SK-N-SH treated with all-trans-retinoic acid at 6 μM for 48 hours (cell line): ENCODE results near the gene TM7SF2.

Source experiments
- ATAC-seq: fragments of 200-7000 bp; cut with Tn5 transposase; 3 replicates; pipeline ENCODE4 v1.9.1; 2020; ENCODE audit warnings: mild to moderate bottlenecking, moderate library complexity
- CSDC2 ChIP-seq: fragments of 250-450 bp; sonication (Bioruptor Pico); IDR thresholded peaks from 2 replicates; pipeline ENCODE4 v1.5.0; 2020; ENCODE audit warnings: mild to moderate bottlenecking, moderate library complexity
- ESRRG ChIP-seq: fragments of 250-450 bp; sonication (Bioruptor Pico); IDR thresholded peaks from 2 replicates; pipeline ENCODE4 v1.6.1; 2021; ENCODE audit warnings: mild to moderate bottlenecking
- GLIS3 ChIP-seq: fragments of 250-450 bp; sonication (Bioruptor Pico); IDR thresholded peaks from 2 replicates; pipeline ENCODE4 v1.5.0; 2020; ENCODE audit warnings: mild to moderate bottlenecking, moderate library complexity
- OSR1 ChIP-seq: fragments of 250-450 bp; sonication (Bioruptor Pico); IDR thresholded peaks from 2 replicates; pipeline ENCODE4 v1.8.0; 2022; ENCODE audit warnings: moderate library complexity, mild to moderate bottlenecking, inconsistent platforms
- PPARA ChIP-seq: fragments of 250-450 bp; sonication (Bioruptor Pico); IDR thresholded peaks from 2 replicates; pipeline ENCODE4 v1.5.0; 2020; ENCODE audit warnings: mild to moderate bottlenecking, borderline replicate concordance
- SNAI2 ChIP-seq: fragments of 250-450 bp; sonication (Bioruptor Pico); IDR thresholded peaks from 2 replicates; pipeline ENCODE4 v1.5.0; 2020; ENCODE audit warnings: mild to moderate bottlenecking, moderate library complexity
- TOX ChIP-seq: fragments of 250-450 bp; sonication (Bioruptor Pico); IDR thresholded peaks from 2 replicates; pipeline ENCODE4 v1.8.0; 2021; ENCODE audit warnings: mild to moderate bottlenecking, moderate library complexity, borderline replicate concordance
- ZC3H10 ChIP-seq: fragments of 250-450 bp; sonication (Bioruptor Pico); IDR thresholded peaks from 2 replicates; pipeline ENCODE4 v1.5.1; 2021; ENCODE audit warnings: mild to moderate bottlenecking, moderate library complexity
- ZFP3 ChIP-seq: fragments of 250-450 bp; sonication (Bioruptor Pico); IDR thresholded peaks from 2 replicates; pipeline ENCODE4 v1.5.0; 2020; ENCODE audit warnings: mild to moderate bottlenecking, moderate library complexity
- ZFP30 ChIP-seq: fragments of 450-650 bp; formaldehyde crosslinking; IDR thresholded peaks from 2 replicates; pipeline ENCODE4 v1.5.0; 2022; ENCODE audit warnings: mild to moderate bottlenecking, moderate library complexity
- ZNF8 ChIP-seq: fragments of 450-650 bp; formaldehyde crosslinking; IDR thresholded peaks from 2 replicates; pipeline ENCODE4 v1.5.0; 2020; ENCODE audit warnings: mild to moderate bottlenecking, moderate library complexity
- TF ChIP-seq, protein P1 (sequence below): fragments of 250-450 bp; sonication (Bioruptor Pico); IDR thresholded peaks from 2 replicates; pipeline ENCODE4 v1.5.1; 2020; ENCODE audit warnings: low read depth, mild to moderate bottlenecking, moderate library complexity
- TF ChIP-seq, protein P2 (sequence below): fragments of 250-450 bp; sonication (Bioruptor Pico); IDR thresholded peaks from 2 replicates; pipeline ENCODE4 v1.5.0; 2020; ENCODE audit warnings: mild to moderate bottlenecking, moderate library complexity
- TF ChIP-seq, protein P3 (sequence below): fragments of 250-450 bp; sonication (Bioruptor Pico); IDR thresholded peaks from 2 replicates; pipeline ENCODE4 v1.8.0; 2020; ENCODE audit warnings: mild to moderate bottlenecking, moderate library complexity, borderline replicate concordance
- TF ChIP-seq, protein P4 (sequence below): fragments of 250-450 bp; sonication (Bioruptor Pico); IDR thresholded peaks from 2 replicates; pipeline ENCODE4 v1.8.0; 2021; ENCODE audit warnings: low read depth, mild to moderate bottlenecking, moderate library complexity, borderline replicate concordance

The TM7SF2 gene

DNA sequence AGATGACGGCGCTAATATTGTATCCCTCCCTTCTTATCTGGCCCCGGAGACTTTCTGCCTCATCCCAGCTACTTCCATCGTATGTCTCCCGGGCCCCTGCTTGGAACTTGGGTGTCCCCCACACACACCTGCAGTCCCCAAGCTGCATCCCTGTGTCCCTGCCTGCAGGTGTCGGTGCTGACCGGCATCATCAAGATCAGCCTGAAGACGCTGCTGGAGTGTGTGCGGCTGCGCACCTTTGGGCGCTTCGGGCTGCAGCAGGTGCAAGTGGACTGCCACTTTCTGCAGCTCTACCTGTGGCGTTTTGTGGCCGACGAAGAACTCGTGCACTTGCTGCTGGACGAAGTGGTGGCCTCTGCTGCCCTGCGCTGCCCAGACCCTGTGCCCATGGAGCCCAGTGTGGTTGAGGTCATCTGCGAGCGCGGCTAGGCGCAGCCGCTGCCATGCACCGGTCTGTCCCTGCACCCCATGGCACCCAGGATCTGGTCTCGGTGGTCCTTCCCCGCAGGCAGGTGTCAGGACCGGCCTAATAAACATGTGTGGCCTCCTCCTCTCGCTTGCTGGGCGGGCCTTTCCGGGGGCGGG, 421 bp upstream of the TM7SF2 start:
- TF ChIP-seq ZFP30 (CRISPR knock-in tag) (no peak), ZNF8 (CRISPR knock-in tag) (no peak), ZC3H10 (no peak), PPARA (CRISPR knock-in tag) (no peak)
- TF ChIP-seq, protein P1, sequence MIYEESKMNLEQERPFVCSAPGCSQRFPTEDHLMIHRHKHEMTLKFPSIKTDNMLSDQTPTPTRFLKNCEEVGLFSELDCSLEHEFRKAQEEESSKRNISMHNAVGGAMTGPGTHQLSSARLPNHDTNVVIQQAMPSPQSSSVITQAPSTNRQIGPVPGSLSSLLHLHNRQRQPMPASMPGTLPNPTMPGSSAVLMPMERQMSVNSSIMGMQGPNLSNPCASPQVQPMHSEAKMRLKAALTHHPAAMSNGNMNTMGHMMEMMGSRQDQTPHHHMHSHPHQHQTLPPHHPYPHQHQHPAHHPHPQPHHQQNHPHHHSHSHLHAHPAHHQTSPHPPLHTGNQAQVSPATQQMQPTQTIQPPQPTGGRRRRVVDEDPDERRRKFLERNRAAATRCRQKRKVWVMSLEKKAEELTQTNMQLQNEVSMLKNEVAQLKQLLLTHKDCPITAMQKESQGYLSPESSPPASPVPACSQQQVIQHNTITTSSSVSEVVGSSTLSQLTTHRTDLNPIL (CRISPR knock-in tag) = no peak
- TF ChIP-seq, all 23 proteins: peak for 0
- no peak; the same call in 2 of the 3 replicates for ATAC-seq

DNA sequence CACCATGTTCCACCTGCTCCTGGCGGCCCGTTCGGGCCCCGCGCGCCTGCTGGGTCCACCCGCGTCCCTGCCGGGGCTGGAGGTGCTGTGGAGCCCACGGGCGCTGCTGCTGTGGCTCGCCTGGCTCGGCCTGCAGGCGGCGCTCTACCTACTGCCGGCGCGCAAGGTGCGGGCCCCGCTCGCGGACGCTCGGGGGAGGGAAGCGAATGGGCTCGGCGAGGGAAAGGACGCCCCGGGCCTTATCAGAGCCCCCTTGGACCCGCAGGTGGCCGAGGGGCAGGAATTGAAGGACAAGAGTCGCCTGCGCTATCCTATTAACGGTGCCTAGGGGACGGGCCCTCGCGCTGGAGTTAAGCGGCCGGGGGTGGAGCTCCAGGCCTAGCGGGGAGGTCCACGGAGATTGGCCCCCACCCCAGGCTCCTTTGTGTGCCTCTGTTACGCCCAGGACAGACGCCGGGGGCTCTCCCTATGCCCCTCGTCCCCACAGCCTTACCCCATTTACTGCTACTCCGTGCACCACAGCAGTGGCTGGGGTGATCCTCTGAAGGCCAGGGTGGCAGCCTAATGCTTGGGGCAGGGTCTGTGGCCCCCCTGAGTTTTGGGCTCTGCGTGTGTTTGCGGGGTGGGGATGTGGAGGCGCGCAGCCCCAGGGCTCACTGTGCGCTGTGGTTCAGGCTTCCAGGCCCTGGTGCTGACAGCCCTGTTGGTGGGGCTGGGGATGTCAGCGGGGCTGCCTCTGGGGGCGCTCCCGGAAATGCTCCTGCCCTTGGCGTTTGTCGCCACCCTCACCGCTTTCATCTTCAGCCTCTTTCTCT, 1.1 kb downstream of the TM7SF2 start:
- TF ChIP-seq, protein P2, sequence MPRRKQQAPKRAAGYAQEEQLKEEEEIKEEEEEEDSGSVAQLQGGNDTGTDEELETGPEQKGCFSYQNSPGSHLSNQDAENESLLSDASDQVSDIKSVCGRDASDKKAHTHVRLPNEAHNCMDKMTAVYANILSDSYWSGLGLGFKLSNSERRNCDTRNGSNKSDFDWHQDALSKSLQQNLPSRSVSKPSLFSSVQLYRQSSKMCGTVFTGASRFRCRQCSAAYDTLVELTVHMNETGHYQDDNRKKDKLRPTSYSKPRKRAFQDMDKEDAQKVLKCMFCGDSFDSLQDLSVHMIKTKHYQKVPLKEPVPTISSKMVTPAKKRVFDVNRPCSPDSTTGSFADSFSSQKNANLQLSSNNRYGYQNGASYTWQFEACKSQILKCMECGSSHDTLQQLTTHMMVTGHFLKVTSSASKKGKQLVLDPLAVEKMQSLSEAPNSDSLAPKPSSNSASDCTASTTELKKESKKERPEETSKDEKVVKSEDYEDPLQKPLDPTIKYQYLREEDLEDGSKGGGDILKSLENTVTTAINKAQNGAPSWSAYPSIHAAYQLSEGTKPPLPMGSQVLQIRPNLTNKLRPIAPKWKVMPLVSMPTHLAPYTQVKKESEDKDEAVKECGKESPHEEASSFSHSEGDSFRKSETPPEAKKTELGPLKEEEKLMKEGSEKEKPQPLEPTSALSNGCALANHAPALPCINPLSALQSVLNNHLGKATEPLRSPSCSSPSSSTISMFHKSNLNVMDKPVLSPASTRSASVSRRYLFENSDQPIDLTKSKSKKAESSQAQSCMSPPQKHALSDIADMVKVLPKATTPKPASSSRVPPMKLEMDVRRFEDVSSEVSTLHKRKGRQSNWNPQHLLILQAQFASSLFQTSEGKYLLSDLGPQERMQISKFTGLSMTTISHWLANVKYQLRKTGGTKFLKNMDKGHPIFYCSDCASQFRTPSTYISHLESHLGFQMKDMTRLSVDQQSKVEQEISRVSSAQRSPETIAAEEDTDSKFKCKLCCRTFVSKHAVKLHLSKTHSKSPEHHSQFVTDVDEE = 0 out of 2 replicates have a peak, but pooled peaks have one; percentile 23
- TF ChIP-seq ESRRG (CRISPR knock-in tag) = peak; percentile 28; the same call in 1 of the 2 replicates
- no peak for TF ChIP-seq OSR1 (CRISPR knock-in tag)
- TF ChIP-seq, protein P3, sequence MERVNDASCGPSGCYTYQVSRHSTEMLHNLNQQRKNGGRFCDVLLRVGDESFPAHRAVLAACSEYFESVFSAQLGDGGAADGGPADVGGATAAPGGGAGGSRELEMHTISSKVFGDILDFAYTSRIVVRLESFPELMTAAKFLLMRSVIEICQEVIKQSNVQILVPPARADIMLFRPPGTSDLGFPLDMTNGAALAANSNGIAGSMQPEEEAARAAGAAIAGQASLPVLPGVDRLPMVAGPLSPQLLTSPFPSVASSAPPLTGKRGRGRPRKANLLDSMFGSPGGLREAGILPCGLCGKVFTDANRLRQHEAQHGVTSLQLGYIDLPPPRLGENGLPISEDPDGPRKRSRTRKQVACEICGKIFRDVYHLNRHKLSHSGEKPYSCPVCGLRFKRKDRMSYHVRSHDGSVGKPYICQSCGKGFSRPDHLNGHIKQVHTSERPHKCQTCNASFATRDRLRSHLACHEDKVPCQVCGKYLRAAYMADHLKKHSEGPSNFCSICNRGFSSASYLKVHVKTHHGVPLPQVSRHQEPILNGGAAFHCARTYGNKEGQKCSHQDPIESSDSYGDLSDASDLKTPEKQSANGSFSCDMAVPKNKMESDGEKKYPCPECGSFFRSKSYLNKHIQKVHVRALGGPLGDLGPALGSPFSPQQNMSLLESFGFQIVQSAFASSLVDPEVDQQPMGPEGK (CRISPR knock-in tag) = 0 out of 2 replicates have a peak, but pooled peaks have one; percentile 44
- peak; percentile 58 for ATAC-seq

DNA sequence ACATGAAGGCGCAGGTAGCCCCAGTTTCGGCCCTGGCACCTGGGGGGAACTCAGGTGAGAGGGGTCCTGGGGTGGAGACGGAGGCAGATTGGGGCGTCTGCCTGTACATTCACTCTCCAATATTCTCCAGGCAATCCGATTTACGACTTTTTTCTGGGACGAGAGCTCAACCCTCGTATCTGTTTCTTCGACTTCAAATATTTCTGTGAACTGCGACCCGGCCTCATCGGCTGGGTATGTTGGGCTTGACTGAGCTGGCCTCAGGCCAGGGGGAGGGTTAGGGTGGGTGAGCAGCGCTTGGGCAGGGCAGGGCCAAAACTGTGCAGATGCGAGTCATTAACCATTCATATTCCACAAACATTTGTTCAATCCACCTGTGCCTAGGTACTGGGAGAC, 1.7 kb downstream of the TM7SF2 start:
- TF ChIP-seq, protein P4, sequence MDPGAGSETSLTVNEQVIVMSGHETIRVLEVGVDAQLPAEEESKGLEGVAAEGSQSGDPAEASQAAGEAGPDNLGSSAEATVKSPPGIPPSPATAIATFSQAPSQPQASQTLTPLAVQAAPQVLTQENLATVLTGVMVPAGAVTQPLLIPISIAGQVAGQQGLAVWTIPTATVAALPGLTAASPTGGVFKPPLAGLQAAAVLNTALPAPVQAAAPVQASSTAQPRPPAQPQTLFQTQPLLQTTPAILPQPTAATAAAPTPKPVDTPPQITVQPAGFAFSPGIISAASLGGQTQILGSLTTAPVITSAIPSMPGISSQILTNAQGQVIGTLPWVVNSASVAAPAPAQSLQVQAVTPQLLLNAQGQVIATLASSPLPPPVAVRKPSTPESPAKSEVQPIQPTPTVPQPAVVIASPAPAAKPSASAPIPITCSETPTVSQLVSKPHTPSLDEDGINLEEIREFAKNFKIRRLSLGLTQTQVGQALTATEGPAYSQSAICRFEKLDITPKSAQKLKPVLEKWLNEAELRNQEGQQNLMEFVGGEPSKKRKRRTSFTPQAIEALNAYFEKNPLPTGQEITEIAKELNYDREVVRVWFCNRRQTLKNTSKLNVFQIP (CRISPR knock-in tag) = no peak
- TF ChIP-seq SNAI2 (CRISPR knock-in tag) (no peak), TOX (CRISPR knock-in tag) (no peak), ZFP30 (CRISPR knock-in tag) (no peak), CSDC2 (CRISPR knock-in tag) (no peak), ZFP3 (CRISPR knock-in tag) (no peak), PPARA (CRISPR knock-in tag) (no peak), GLIS3 (CRISPR knock-in tag) (no peak), ZNF8 (CRISPR knock-in tag) (no peak)
- TF ChIP-seq, protein P1 (CRISPR knock-in tag) = no peak
- TF ChIP-seq, protein P3 (CRISPR knock-in tag) = no peak
- no peak for ATAC-seq
